ENCODE measurements around the gene RNF223.
"Not testable (repeated sequence)": the region's sequence is repeated elsewhere in the genome, so short reads cannot be mapped to it uniquely, and the experiment has no call there.

RNF223 gene

DNA sequence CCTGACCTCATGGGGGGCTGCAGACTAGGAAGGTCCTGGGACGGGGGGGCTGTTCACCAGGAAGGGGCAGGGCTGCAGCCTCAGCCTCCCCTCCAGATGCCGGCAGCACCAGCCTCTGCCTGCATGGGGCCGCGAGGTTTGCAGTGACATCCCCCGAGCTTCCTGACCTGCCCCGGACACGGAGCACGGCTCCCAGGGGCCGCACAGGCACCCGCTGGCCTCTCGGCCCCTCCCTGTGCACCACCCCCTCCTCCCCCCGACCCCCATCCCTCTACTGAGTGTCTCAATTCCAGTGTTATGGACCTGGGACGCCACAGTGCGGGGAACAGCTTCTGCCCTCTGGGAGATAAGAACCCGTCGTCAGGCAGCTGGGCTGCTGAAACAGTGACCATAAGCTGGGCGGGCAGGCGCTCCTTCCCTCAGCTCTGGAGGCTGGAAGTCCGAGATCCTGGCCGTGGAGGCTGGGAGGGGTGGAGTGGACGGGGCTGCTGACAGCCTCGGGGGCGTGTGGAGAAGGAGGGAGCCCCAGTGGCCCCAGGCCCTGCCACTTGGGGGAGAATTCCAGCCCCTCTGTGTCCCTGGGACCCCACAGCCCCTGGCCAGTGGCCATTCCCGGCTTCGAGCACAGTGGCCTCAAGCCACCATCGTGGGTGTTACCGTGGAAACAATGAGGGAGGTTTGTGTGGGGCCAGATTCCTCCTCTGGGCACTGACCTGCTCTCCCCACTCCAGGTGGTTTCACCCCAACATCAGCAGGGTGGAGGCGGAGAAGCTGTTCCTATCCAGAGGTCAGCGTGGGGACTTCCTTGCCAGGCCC lies 11.6 kb downstream of the RNF223 start:
- H3K27ac ChIP-seq, result no peak overlapping the region
- DNase-seq (ENCODE audit: low read depth, low spot score), result no peak

- no peak for DNase-seq (ENCODE audit: low read depth, low spot score)
- H3K27ac ChIP-seq, result no peak overlapping the region
Observed at GRCh38 chr1:1061682-1062345, 12.3 kb downstream of the RNF223 start.

DNA sequence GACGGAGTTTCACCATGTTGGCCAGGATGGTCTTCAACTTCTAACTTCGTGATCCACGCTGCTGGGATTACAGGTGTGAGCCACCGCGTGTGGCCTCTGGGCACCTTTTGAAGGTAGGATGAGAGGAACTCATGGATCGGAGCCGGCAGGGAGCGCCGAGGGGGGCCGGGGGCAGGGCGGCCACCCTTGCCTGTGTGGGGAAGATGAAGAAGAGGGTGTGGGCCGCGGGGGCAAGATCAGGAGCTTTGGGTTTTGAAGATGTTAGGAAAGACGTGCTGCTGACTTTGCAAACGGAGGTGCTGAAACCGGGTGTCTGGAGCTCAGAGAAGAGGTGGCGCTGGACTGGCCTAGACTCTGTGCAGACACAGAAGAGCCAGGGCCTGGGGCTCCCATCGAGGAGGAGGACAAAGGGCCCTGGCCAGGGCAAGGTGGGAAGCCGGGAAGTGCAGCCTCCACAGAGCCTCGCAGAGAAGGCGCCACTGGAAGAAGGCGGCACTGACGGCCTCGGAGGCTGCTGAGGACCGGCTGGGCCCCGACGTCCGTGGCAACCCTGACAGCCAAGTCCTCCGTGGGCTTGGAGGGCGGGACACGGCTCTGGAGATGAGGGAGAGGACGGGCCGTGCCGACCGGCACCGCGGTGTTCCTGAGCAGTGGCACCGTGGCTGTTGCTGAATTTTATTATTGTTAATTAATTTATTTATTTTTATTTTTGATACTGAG lies 13.7 kb downstream of the RNF223 start:
- DNase-seq (ENCODE audit: low read depth, low spot score), result no peak
- no peak overlapping the region for H3K27ac ChIP-seq

DNA sequence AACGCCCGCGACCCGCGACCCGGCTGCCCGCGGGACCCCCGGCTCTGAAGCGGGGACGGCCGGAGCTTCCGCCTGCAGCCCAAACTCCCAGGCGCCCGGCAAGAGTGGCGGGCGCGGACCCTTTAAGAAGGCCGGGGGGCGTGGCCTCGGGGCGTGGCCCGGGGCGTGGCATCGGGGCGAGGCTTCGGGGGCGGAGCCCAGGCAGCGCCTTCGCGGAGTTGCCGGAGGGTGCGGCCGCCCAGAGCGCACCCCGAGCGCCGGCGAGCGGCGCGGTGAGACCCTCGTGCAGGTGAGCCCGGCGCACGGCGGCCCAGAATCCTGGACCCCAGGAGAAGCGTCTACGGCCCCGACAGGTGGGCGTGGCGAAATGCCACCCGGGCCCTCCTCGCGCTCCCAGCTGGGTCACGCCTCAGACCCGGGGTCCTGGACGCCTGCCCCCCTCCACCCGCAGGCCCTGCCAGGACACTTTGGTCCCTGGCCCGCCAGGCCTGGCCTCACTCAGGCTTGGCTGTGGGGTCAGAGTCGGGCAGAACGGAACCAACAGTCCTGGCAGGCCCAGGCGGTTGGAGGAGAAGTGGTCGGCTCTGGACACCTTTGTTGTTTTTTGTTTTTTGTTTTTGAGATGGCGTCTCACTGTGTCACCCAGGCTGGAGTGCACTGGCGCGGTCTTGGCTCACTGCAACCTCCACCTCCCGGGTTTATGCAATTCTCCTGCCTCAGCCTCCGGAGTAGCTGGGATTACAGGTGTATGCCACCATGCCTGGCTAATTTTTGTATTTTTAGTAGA lies 14.4 kb downstream of the RNF223 start:
- DNase-seq (ENCODE audit: low read depth, low spot score), result no peak
- H3K27ac ChIP-seq, result no peak overlapping the region

DNA sequence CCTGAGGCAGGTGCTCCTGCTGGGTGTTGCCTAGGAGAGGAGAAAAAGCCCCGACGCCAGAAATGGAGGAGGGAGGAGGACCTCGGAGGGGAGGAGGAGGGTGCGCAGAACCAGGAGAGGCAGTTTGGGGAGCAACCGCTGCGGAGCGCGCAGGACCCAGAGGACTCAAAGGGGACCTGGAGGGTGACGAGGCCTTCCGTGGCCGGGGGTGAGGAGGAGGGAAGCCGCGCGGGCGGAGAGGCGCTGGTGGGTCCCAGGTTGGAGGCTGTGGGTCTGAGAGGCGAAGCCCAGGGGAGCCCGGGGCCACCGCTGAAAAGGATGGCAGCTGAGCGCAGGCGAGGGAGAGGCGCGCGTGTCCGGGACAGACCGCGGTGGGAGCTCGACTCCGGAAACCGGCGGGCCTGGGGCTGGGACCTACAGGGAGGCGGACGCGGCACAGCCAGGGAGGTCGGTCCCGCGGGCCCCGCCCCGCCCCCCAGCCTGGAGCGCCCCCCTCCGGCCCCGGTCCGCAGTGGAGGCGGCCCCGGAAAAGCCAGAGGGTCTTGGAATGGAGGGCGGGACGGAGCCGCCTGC lies 15.1 kb downstream of the RNF223 start:
- DNase-seq (ENCODE audit: low read depth, low spot score), result no peak
- H3K27ac ChIP-seq, result no peak overlapping the region

DNA sequence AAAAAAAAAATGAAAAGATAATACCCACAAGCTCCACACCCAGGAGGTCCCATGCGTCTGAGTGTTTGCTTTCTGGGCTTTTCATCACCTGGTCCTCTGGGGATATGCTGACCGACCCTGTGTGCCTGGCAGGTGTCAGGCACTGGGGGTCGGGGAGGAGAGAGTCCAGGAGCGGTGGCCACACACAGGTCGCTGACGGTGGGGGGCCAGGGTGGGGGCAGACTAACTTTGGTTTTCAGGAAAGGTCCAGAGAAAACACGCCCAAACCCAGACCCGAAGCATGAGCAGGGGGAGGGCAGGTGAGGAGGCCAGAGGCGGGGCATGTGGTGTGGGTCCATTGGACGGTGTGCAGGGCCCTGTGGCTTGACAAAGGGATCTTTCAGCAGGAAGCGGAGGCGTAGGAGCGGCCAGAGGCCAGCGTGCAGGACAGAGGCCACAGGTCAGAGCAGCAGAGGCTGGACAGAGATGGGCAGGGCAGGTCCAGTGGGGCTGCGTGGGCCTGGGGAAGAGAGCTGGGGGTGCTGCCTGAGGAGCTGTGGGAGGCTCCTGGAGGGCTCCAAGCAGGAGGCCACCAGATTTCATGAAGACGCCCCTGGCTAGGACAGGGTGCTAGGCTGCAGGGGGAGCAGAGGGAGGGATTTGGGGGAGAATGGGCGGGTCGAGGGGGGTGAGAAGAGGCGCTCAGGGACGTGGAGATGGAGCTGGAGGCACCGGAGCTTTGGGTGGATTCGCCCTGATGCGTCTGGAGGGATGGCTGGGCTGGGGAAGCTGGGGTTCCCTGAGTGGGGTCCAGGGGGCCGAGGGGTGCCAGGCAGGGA lies 15.8 kb downstream of the RNF223 start:
- DNase-seq (ENCODE audit: low read depth, low spot score), result no peak
- no peak overlapping the region for H3K27ac ChIP-seq

GRCh38 chr1:1057769-1058087 lies 16.4 kb downstream of the RNF223 start:
- not testable (repeated sequence) for H3K27ac ChIP-seq; DNase-seq (ENCODE audit: low read depth, low spot score)

- DNase-seq (ENCODE audit: low read depth, low spot score), result no peak
- H3K27ac ChIP-seq, result no peak overlapping the region
Observed at GRCh38 chr1:1055841-1056736, 18.0 kb downstream of the RNF223 start.

- H3K27ac ChIP-seq, result no peak overlapping the region
- DNase-seq (ENCODE audit: low read depth, low spot score), result no peak
Observed at GRCh38 chr1:1054971-1055370, 19.1 kb downstream of the RNF223 start.

DNA sequence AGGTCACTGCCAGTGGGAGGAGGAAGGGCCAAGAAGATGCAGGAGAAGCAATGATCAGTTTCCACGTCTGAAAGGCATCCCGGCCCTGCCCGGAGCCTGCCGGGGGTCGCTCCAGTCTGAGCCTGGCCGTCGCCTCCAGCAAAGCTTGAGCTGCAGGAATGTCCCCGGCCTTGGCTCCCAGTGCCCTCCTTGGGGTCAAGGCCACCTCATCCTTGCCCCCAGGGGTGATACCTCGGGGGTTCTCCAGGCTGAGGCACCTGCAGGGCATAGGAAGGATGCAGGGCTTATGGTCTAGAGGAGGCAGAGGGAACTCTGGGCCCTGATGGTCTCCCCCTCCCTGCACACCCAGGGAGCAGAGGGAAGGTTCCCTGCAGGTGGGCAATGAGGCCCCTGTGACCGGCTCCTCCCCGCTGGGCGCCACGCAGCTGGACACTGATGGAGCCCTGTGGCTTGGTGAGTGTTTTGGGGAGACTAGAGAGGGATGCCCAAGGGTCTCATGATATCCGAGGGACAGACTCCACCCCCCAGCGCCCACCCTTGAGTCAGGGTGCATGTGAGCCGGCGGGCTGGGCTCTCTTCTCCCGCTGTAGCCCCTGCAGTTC lies 19.9 kb downstream of the RNF223 start:
- DNase-seq (ENCODE audit: low read depth, low spot score), result no peak
- no peak overlapping the region for H3K27ac ChIP-seq

DNA sequence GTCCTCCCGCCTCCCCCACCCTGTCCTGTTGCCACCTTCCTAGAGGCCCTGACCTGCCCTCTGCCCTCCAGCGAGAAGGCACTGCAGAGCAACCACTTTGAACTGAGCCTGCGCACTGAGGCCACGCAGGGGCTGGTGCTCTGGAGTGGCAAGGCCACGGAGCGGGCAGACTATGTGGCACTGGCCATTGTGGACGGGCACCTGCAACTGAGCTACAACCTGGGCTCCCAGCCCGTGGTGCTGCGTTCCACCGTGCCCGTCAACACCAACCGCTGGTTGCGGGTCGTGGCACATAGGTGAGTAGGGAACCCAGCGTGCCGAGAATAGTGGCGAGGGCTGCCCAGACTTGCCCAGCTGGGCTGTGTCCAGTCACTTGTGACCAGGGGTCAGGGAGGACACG lies 20.4 kb downstream of the RNF223 start:
- no peak for DNase-seq (ENCODE audit: low read depth, low spot score)
- no peak overlapping the region for H3K27ac ChIP-seq

DNA sequence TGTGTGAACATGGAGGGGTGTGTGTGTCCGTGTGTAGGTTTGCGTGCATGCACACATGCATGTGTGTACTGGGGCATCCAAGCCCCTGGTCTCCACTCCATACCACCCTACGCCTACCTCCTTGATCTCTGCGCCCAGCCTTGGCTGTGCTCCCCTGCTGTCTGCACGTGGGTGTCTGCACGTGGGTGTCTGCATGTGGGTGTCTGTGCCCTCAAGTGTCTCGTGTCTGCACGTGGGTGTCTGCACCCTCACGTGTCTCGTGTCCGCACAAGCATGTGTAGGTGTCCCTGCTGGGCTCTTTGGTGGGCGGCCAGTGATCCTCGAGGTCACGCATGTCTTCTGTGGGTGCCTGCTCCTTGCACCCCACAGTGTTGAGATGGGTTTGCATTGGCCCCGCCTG lies 21.1 kb downstream of the RNF223 start:
- H3K27ac ChIP-seq, result no peak overlapping the region
- no peak for DNase-seq (ENCODE audit: low read depth, low spot score)

- no peak for DNase-seq (ENCODE audit: low read depth, low spot score)
- H3K27ac ChIP-seq, result no peak overlapping the region
Observed at GRCh38 chr1:1052003-1052840, 21.9 kb downstream of the RNF223 start.

GRCh38 chr1:1051127-1051810 lies 22.8 kb downstream of the RNF223 start:
- no peak for DNase-seq (ENCODE audit: low read depth, low spot score)
- H3K27ac ChIP-seq, result no peak overlapping the region

DNA sequence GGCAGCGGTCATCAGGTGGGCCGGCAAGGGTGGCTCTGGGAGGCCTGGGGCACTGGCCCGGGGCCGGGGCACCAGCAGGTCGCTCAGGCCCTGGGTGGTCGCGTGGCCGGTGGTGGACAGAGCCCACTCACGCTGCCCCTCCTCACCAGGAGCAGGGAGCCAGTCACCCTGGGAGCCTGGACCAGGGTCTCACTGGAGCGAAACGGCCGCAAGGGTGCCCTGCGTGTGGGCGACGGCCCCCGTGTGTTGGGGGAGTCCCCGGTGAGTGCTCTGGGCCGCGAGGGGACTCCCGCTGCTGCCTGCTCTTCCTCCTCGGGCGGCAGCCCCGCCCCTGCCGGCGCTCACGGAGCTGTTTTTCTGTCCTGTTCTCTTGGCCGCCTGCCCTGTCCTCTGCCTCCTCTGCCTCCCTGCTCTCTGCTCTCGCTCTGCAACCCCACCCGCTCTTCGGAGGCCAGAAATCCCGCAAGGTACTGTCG lies 23.5 kb downstream of the RNF223 start:
- H3K27ac ChIP-seq, result no peak overlapping the region
- no peak for DNase-seq (ENCODE audit: low read depth, low spot score)

DNA sequence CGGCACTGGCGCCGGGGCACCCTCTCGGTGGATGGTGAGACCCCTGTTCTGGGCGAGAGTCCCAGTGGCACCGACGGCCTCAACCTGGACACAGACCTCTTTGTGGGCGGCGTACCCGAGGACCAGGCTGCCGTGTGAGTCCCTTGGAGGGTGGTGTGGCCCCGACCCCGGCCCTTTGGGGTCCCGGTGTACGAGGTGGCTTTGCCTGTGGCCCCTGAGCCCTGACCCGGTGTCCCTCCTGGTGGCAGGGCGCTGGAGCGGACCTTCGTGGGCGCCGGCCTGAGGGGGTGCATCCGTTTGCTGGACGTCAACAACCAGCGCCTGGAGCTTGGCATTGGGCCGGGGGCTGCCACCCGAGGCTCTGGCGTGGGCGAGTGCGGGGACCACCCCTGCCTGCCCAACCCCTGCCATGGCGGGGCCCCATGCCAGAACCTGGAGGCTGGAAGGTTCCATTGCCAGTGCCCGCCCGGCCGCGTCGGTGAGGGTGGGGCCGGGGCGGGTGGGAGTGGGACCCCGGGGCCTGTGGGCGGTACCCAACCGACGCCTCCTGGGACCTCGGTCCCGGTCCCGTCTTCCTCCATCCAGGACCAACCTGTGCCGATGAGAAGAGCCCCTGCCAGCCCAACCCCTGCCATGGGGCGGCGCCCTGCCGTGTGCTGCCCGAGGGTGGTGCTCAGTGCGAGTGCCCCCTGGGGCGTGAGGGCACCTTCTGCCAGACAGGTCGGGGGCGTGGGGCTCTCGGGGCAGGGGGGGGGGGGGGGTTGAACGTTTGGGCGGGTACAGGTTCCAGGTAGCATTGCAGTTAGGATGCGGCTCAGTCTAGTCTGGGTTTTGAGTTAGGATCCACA lies 24.6 kb downstream of the RNF223 start:
- no peak for DNase-seq (ENCODE audit: low read depth, low spot score)
- no peak overlapping the region for H3K27ac ChIP-seq

Measured in epithelial cell of prostate (primary cell).